ENCODE measurements around the gene WWOX. TPM values are rescaled to one million over a fixed set of nuclear protein-coding genes. Genes with fewer than 3 reads are reported as not detected.

The WWOX gene
- total and polyA plus RNA-seq, 2 of the 8 experiments (the other 6 are each of a cell fraction or from before 2014, with no cell fraction given), result 5.4 to 16.7 TPM

DNA sequence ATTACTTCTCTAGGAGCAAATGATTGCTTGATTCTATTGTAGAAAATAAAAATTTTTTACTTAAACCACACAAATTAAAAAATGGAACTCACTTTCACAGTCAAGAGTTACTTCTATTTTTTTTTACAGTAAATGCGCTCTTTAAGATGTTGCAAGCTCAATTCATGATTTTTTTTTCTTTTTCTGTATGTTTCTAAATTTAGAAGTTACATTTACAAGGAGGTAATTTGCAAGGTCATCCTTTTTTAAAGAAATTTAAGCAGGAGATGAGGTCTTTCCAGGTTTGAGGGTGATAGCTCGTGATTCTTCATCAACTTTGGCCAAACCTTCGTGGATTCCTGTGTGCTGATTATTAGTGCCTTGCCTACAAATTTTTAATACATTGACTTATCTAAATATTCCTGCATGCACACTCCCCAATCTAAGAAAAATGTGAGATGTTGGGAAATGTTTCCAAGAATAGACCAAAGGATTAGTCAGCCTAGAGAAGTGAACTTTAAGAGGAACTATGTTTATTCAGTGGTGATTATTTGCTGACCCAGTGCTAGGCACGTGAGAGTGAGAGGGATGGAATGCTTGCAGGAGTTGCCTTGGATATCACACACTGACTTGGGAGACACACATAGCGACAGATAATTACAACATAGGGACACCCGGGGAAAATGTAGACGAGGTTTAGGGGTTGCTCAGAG is 1071.2 kb downstream of the WWOX start:
- Histone ChIP-seq H2AFZ (ENCODE audit: low read length) (no peak overlapping the region), H4K20me1 (replicated peaks in 1 of 2; ENCODE audit: control insufficient read depth in 1 of 2, insufficient read depth in 2 of 2, low read length in 2 of 2) (no peaks in the 10 kb centered on the region), H3K27me3 (replicated peaks in 1 of 4; ENCODE audit: control insufficient read depth in 3 of 4, extremely low read depth in 1 of 4, insufficient read depth in 3 of 4, low read length in 3 of 4) (no peaks in the 10 kb centered on the region), H4K5ac (ENCODE audit: insufficient read length, low read depth, low read length) (no peak overlapping the region), H3K23ac (ENCODE audit: insufficient read length) (no peak overlapping the region), H3K79me2 (ENCODE audit: control insufficient read depth in 1 of 2, insufficient read depth in 2 of 2, low read length in 2 of 2) (no peaks in the 10 kb centered on the region), H3K4ac (replicated peaks; ENCODE audit: insufficient read length, low read depth, low read length) (no peak overlapping the region), H4K91ac (replicated peaks; ENCODE audit: insufficient read length, low read length) (no peak overlapping the region), H3K23me2 (ENCODE audit: low read depth, low read length) (no peaks in the 10 kb centered on the region; the same call in 1 of the 2 replicates), H3K9me3 (ENCODE audit: insufficient read depth in 2 of 2, low read depth in 1 of 2, low read length in 1 of 2) (peaks cover 6 to 7% of the 10 kb centered on the region in 2 experiments; a peak in 2 of 4 replicates), H3K9ac (replicated peaks in 1 of 4; ENCODE audit: extremely low read depth in 1 of 4, low read depth in 3 of 4, low read length in 3 of 4) (no peak overlapping the region), H3K18ac (ENCODE audit: extremely low read depth, low read length) (no peak overlapping the region), H3K14ac (ENCODE audit: insufficient read length) (no peak overlapping the region), H3K4me2 (ENCODE audit: insufficient read depth in 1 of 2, low read depth in 2 of 2, low read length in 2 of 2) (no peak overlapping the region), H3K36me3 (ENCODE audit: control insufficient read depth in 2 of 4, insufficient read depth in 4 of 4, low read length in 3 of 4) (no peaks in the 10 kb centered on the region), H2BK20ac (ENCODE audit: low read length) (no peak overlapping the region; the same call in 1 of the 2 replicates), H2AK5ac (ENCODE audit: low read depth, low read length) (no peak overlapping the region), H2BK15ac (ENCODE audit: low read length) (no peak overlapping the region), H3K27ac (ENCODE audit: low read depth, low read length) (no peak overlapping the region), H3K4me3 (ENCODE audit: extremely low read depth in 1 of 4, insufficient read depth in 2 of 4, low read depth in 3 of 4, low read length in 4 of 4) (no peak overlapping the region), H3K79me1 (ENCODE audit: low read depth, low read length) (no peaks in the 10 kb centered on the region), H2BK12ac (ENCODE audit: low read depth, low read length) (no peak overlapping the region), H2BK120ac (replicated peaks; ENCODE audit: low read depth, low read length) (no peak overlapping the region), H4K8ac (ENCODE audit: extremely low read depth, insufficient read depth, low read length) (no peak overlapping the region), H3K4me1 (replicated peaks in 1 of 4; ENCODE audit: control insufficient read depth in 3 of 4, insufficient read depth in 4 of 4, low read length in 3 of 4) (peaks cover 5 to 17% (median 7%) of the 10 kb centered on the region in 4 experiments; a peak in 6 of 7 replicates), H2BK5ac (ENCODE audit: low read depth, low read length) (no peak overlapping the region; the same call in 1 of the 2 replicates), H3K56ac (replicated peaks; ENCODE audit: insufficient read length, low read depth, low read length) (no peak overlapping the region)
- ChIA-PET POLR2A (ENCODE audit: partially characterized antibody) (no interaction called here), CTCF (ENCODE audit: partially characterized antibody) (interaction anchor here (0.6 to 1.9 kb wide), 2 partner anchors 9 to 1133 kb away, joined by 3 to 5 read pairs; no protein-coding TSS in a partner anchor)
- FAIRE-seq (no peak), DNase-seq (ENCODE audit: low read depth in 1 of 2, low spot score in 2 of 2) (no peak)
- 95% methylated on average over 7 of the region's 7 CpGs; no CpG with 5 or more reads in 1 of the 2 experiments for WGBS, 2 experiments (ENCODE audit: extremely low coverage in 1 of 2, insufficient coverage in 1 of 2, insufficient read length in 1 of 2, insufficient replicate concordance in 2 of 2, low coverage in 1 of 2, low lambda C conversion rate in 2 of 2, missing lambda C conversion rate in 1 of 2)
- no peak for TF ChIP-seq TBP (IDR thresholded peaks at IDR 0.05; ENCODE audit: low read depth, low read length)
- TF ChIP-seq, protein P1, sequence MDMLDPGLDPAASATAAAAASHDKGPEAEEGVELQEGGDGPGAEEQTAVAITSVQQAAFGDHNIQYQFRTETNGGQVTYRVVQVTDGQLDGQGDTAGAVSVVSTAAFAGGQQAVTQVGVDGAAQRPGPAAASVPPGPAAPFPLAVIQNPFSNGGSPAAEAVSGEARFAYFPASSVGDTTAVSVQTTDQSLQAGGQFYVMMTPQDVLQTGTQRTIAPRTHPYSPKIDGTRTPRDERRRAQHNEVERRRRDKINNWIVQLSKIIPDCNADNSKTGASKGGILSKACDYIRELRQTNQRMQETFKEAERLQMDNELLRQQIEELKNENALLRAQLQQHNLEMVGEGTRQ (IDR thresholded peaks at IDR 0.05; ENCODE audit: low read length), result no peak
- no peak for TF ChIP-seq NANOG (IDR thresholded peaks at IDR 0.05; ENCODE audit: insufficient read depth, low read depth, low read length, poor library complexity, severe bottlenecking)
- TF ChIP-seq RFX5 (IDR thresholded peaks at IDR 0.05; ENCODE audit: borderline replicate concordance, low read depth, low read length), result no peak
- TF ChIP-seq SP1 (IDR thresholded peaks at IDR 0.05; ENCODE audit: low read depth, low read length), result no peak
- TF ChIP-seq GTF2F1 (IDR thresholded peaks at IDR 0.05; ENCODE audit: borderline replicate concordance, low read depth, low read length), result no peak
- no peak for TF ChIP-seq CBX8 (IDR thresholded peaks at IDR 0.05; ENCODE audit: borderline replicate concordance, low read depth, low read length)
- no peak for TF ChIP-seq EZH2 (IDR thresholded peaks at IDR 0.05; ENCODE audit: low read depth, low read length, severe bottlenecking)
- TF ChIP-seq TAF7 (optimal IDR thresholded peaks at IDR 0.05; ENCODE audit: borderline replicate concordance, low read depth, low read length), result no peak
- no peak for TF ChIP-seq CTBP2 (IDR thresholded peaks at IDR 0.05; ENCODE audit: borderline replicate concordance, insufficient read depth, insufficient read length, low read length)
- TF ChIP-seq, protein P2, sequence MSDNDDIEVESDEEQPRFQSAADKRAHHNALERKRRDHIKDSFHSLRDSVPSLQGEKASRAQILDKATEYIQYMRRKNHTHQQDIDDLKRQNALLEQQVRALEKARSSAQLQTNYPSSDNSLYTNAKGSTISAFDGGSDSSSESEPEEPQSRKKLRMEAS (IDR thresholded peaks at IDR 0.05), result no peak

Data from H1 (cell line).